Body of pancreas (tissue), 4 donors: ENCODE data around the gene LCK.

Source experiments
- CTCF ChIP-seq, 7 experiments: fragments of 450-650 bp in 4 of 7; fragments of 200-600 bp in 3 of 7; sonication (generic) in 3 of 7; IDR thresholded peaks; one replicate each; pipeline ENCODE4 v1.5.1; 2016 to 2019; ENCODE audit warnings: antibody characterized with exemption in 7 of 7
- POLR2A ChIP-seq, 3 donors: fragments of 450-650 bp; IDR thresholded peaks; one replicate each; pipeline ENCODE4 v1.6.1; 2016; ENCODE audit warnings: antibody characterized with exemption in 3 of 3, mild to moderate bottlenecking in 2 of 3

DNA sequence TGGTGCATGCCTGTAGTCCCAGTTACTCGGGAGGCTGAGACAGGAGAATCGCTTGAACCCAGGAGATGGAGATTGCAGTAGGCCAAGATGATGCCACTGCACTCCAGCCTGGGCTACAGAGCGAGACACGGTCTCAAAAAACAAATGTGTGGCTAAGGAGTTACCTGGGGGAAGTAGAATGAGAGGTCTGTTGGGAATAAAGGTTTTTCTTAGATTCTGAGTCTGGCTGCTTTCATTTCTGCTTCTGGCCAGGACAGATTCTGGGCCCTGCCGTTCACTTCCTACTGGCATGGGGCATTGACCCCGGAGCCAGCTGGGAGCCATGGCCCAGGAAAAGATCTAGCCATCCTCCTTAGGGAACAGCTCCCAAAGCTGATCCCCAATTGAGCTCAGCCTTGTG lies 42.6 kb upstream of the LCK start:
- no peak for TF ChIP-seq CTCF (IDR thresholded peaks at IDR 0.05)
- TF ChIP-seq POLR2A (IDR thresholded peaks at IDR 0.05) = no peak
